Muscle layer of colon (tissue), 2 donors: ENCODE data around the gene HOXB2.

Experiments used
- H3K27ac ChIP-seq: one replicate; pipeline ENCODE4 v1.7.0; 2013; ENCODE audit warnings: low read depth, mild to moderate bottlenecking, low read length, moderate library complexity
- H3K27me3 ChIP-seq, 2 donors: one replicate each; pipeline ENCODE4 v1.7.0; 2013; ENCODE audit warnings: low read length in 2 of 2, mild to moderate bottlenecking in 2 of 2; ENCODE audit not compliant: insufficient read depth in 2 of 2, control insufficient read depth in 1 of 2
- H3K36me3 ChIP-seq: one replicate; pipeline ENCODE4 v1.7.0; 2013; ENCODE audit warnings: mild to moderate bottlenecking, low read length; ENCODE audit not compliant: insufficient read depth
- H3K4me1 ChIP-seq: one replicate; pipeline ENCODE4 v1.7.0; 2013; ENCODE audit warnings: mild to moderate bottlenecking, low read length; ENCODE audit not compliant: insufficient read depth
- H3K4me3 ChIP-seq, 2 donors: one replicate each; pipeline ENCODE4 v1.7.0; 2013; ENCODE audit warnings: low read length in 2 of 2, low read depth in 1 of 2, mild to moderate bottlenecking in 1 of 2, moderate library complexity in 1 of 2
- H3K9ac ChIP-seq: one replicate; pipeline ENCODE4 v1.7.0; 2013; ENCODE audit warnings: low read length
- H3K9me3 ChIP-seq: one replicate; pipeline ENCODE4 v1.7.0; 2013; ENCODE audit warnings: mild to moderate bottlenecking, low read length
- donor health status: abdominal sarcoma.
- donor health status: Adenocarcinoma of cecum.

HOXB2 gene

DNA sequence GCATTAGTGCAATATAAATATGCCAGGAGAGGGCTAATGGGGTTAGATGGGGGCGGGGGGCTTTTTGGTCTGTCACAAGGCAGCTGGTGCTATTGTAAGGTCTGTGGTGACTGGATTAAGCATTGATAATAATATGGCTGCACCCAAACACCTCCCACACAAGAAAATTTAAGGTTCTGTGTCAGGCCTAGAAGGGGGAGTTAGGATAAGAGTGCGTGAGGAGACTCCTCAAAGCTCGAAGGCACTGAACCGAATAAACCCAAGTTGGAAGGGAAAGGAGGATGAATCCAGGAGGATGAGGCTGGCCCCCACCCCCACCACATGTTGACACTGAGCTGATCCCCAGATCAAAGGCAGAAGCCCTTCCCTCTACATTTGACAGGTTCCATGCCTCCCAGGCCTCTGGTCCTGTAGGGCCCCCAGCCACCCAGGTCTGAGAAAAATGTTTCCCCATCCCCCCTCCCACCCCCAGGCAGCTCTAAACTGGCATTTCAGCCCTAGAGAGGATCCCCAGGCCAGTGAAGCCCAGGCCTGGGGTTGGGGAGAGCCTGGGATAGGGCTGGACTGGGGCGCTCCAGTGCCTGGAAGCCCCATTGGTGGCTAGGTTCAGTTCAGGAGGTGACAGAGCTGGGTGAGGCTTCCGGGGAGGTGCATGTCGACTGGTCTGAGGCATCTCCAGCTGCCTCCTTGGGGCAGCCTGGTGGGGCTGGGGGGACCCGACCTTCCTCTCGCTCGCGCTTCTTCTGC, 15.8 kb downstream of the HOXB2 start:
- H3K9ac ChIP-seq, result no peak overlapping the region
- no peak overlapping the region for H3K27ac ChIP-seq
- H3K36me3 ChIP-seq, result no peaks in the 10 kb centered on the region
- no peaks in the 10 kb centered on the region for H3K9me3 ChIP-seq
- H3K27me3 ChIP-seq, result no peaks in the 10 kb centered on the region
- H3K4me1 ChIP-seq, result no peaks in the 10 kb centered on the region
- H3K4me3 ChIP-seq, result no peak overlapping the region

DNA sequence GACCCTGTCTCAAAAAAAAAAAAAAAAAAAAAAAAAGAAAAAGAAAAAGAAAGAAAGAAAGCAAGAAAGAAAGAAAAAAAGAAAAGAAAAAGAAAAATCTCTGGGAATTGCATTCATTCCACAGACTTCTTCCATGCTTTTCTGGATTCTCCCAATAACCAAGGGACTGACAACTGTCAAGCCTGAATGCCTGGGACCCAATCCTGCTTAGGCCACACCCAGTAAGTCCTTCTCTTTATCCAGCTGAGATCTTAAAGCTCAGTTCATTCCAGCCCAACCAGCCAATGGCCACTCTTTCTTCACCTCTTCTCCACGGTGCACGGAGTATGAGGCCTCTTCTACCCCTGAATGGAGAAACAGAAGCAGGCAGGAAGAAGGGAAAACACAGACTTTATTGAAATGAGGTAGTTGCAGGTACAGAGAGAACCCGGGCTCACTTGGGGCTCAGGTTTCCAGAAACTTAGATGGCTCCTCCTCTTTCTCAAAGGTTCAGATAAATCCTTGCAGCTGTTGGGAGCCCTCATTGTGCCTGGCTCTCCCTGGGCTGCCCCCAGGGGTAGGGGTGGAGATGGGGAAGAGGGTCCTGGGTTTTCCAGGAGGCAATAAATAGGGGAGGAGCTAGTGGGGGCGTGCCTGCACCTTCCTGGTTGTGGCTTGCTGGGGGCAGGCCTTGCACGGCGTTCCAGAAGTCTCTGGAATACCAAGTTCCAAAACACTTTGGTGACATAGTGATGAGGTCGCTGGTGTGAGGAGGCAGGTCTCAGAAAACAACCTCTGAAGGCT, 16.6 kb downstream of the HOXB2 start:
- Histone ChIP-seq H3K9me3 (no peaks in the 10 kb centered on the region), H3K4me3 (no peak overlapping the region), H3K27me3 (no peaks in the 10 kb centered on the region), H3K36me3 (no peaks in the 10 kb centered on the region), H3K4me1 (peaks cover 4% of the 10 kb centered on the region), H3K27ac (no peak overlapping the region), H3K9ac (no peak overlapping the region)

DNA sequence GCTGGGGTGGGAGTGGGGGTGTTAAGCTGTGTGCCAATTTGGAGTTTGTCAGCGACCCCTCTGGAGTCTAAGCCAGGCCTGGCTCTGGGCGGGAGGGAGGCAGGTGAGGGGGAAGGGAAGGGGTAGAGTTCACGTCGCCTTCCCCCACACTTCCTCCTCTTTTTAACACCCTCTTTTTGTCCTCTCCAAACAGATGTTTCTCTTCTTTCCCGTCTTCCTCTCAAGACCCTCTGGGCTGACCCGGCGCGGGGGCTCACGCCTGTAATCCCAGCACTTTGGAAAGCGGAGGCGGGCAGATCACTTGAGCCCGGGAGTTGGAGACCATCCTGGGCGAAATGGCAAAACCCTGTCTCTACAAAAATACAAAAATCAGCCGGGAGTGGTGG, 17.4 kb downstream of the HOXB2 start:
- no peaks in the 10 kb centered on the region for H3K27me3 ChIP-seq
- H3K9me3 ChIP-seq, result no peaks in the 10 kb centered on the region
- H3K9ac ChIP-seq, result no peak overlapping the region
- no peaks in the 10 kb centered on the region for H3K36me3 ChIP-seq
- no peak overlapping the region for H3K4me3 ChIP-seq
- H3K27ac ChIP-seq, result no peak overlapping the region
- H3K4me1 ChIP-seq, result peaks cover 12% of the 10 kb centered on the region

DNA sequence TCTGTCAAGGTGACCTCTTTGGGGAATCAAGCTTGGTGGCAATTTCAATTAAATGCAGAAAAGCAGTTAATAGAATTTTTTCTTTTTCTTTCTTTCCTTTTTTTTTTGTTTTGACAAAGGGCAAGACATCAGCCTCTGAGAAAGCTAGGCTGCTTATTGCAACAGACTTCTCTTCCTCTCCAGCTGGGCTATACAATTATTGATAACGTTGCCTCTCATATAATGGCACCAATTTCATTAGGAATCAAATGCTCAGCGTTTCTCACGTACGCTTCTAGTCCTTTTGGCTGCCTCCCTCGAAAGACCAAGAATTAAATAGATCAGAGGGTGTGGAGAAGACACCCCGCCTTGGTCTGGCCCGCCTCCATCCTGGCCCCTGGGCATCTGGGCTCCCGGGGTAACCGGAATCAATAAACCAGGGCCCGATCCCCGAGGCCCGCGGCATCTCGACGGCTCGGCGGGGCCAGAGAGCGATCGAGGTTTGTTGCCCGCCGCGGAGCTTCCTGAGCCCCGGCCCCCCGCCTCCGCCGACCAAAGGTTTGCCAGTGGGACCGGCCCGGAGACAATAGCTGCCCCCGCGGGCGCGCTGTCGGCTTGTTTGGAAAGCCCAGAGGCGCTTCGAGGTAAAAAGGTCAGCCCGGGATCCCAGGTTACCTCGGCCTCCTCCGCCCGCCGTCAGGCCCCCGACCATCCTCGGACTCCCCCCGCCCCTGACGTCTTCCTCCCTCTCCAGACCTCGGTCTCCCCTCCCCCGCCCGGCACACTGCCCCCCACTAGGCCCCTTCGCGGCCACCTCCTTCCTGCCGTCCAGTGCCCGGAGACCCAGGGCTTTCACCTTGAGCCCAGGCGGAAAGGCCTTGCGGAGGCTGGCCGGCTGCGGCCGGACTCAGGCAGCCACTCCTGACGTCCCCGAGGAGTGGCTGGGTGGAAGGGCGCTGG, 18.0 kb downstream of the HOXB2 start:
- H3K9me3 ChIP-seq, result no peaks in the 10 kb centered on the region
- H3K36me3 ChIP-seq, result no peaks in the 10 kb centered on the region
- H3K4me1 ChIP-seq, result peaks cover 18% of the 10 kb centered on the region
- no peak overlapping the region for H3K4me3 ChIP-seq
- H3K27ac ChIP-seq, result no peak overlapping the region
- no peak overlapping the region for H3K9ac ChIP-seq
- no peaks in the 10 kb centered on the region for H3K27me3 ChIP-seq

DNA sequence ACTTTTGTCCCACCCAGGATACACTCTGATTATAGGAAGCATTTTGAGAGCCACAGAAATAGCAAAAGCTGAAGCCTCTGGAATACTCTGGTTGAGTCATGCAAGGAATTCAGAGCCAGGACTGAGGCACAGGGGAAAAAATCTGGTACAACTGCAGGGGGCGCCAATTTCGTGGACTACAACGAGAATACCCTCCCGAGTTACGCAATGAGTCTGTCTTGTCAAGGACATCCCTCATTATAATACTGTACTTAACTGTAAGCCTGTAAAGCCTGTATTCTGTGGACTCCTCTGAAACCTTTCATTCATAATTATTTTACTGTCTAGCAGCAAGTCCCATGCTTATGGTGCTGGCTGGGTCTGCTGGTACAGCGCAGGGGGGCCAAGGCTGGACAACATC, 21.9 kb downstream of the HOXB2 start:
- H3K4me1 ChIP-seq, result peaks cover 19% of the 10 kb centered on the region

DNA sequence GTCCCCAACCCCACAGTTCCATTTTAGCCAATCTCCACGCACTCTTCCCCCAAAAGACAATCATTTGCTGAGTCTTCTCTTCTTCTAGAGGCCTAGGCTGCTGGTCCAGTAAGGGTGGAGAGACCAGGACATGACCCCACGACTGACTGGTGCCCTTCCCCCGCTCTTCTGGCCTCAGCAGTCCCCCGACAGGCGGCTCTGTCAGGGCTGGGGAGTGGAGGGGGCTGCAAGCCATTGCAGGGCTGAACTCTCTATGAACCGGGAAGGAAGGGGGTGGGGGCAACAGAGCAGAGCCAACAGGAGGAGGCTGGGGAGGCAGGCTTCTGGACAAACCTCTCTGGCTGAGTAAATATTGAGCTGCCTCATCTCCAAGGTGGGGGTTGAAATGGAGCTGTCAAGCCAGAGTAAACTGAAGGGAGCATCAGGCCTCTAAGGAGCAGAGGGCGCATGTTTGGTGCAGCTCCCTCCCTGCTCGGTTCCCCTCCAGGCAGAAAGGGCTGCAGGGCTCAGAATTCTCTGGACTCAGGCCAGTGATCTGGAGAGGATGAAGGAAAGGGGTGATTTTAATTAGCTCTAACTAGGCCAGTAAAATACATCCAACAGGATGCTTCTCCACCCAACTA, 22.8 kb downstream of the HOXB2 start:
- Histone ChIP-seq H3K9ac (no peak overlapping the region), H3K27me3 (no peaks in the 10 kb centered on the region), H3K27ac (peak overlapping the region; percentile 87), H3K36me3 (no peaks in the 10 kb centered on the region), H3K4me3 (no peak overlapping the region), H3K9me3 (no peaks in the 10 kb centered on the region), H3K4me1 (peaks cover 19% of the 10 kb centered on the region)

More for the DNA sequence above, 21.9 kb downstream of the HOXB2 start:
- H3K9me3 ChIP-seq, result no peaks in the 10 kb centered on the region
- H3K27me3 ChIP-seq, result no peaks in the 10 kb centered on the region
- H3K36me3 ChIP-seq, result no peaks in the 10 kb centered on the region
- H3K27ac ChIP-seq, result no peak overlapping the region
- no peak overlapping the region for H3K4me3 ChIP-seq
- no peak overlapping the region for H3K9ac ChIP-seq

DNA sequence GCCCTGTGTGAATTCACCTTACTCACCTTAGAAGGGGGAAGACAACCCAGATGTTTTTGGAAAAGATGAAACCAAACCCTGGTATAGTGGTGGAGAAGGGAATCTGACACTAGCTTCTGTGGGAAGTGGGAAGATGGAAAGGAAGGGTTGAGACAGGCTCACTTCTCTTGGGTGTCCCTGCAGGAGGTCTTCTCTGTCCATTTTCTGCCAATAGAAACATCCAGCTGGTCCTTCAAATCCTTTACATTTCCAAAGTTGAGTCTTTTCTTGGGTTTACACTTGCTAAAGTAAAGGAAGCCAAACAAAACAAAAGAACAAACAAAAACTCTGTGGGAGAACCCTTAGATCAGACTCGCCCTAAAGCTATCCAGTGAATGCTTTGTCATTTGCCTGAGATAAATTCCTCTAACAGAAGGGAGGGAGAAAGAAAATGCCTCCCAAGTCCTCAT, 24.3 kb downstream of the HOXB2 start:
- H3K4me3 ChIP-seq, result no peak overlapping the region
- H3K4me1 ChIP-seq, result peaks cover 19% of the 10 kb centered on the region
- no peaks in the 10 kb centered on the region for H3K9me3 ChIP-seq
- H3K27ac ChIP-seq, result no peak overlapping the region
- no peaks in the 10 kb centered on the region for H3K27me3 ChIP-seq
- H3K9ac ChIP-seq, result no peak overlapping the region
- no peaks in the 10 kb centered on the region for H3K36me3 ChIP-seq

DNA sequence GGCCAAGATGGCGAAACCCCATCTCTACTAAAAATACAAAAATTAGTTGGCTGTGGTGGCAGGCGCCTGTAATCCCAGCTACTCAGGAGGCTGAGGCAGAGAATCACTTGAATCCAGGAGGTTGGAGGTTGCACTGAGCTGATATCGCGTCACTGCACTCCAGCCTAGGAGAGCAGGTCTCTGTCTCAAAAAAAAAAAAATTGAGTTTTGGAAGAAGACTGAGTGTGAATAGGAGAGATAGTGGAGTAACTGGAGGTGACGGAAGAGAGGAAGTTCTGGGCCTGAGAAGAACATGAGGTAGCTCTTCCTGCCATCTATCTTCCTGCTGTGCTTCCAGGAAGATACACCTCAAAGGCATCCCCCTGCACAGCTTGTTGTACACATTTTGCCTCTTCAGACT, 25.5 kb downstream of the HOXB2 start:
- H3K27me3 ChIP-seq, result no peaks in the 10 kb centered on the region
- peaks cover 19% of the 10 kb centered on the region for H3K4me1 ChIP-seq
- H3K27ac ChIP-seq, result no peak overlapping the region

DNA sequence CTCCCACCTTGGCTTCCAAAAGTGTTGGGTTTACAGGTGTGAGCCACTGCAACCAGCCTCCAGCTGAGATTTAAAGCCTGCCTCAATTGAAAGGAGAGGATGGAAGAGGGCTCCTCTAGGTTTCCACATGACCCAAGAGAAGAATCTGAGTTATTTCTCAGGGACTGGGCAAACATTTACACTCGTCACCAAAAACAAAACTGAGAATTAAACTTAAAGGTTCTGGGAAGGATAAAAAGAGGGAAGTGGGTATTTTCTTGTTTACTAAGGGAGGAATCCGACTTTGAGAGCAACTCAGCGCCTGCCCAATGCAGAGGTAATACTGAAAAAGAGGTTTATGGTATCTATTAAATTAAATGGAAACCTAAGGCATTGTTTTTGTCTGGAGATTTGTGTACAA, 27.4 kb downstream of the HOXB2 start:
- Histone ChIP-seq H3K4me3 (no peak overlapping the region), H3K27me3 (no peaks in the 10 kb centered on the region), H3K36me3 (no peaks in the 10 kb centered on the region)

More for the DNA sequence above, 25.5 kb downstream of the HOXB2 start:
- Histone ChIP-seq H3K9ac (no peak overlapping the region), H3K9me3 (no peaks in the 10 kb centered on the region), H3K4me3 (no peak overlapping the region), H3K36me3 (no peaks in the 10 kb centered on the region)

DNA sequence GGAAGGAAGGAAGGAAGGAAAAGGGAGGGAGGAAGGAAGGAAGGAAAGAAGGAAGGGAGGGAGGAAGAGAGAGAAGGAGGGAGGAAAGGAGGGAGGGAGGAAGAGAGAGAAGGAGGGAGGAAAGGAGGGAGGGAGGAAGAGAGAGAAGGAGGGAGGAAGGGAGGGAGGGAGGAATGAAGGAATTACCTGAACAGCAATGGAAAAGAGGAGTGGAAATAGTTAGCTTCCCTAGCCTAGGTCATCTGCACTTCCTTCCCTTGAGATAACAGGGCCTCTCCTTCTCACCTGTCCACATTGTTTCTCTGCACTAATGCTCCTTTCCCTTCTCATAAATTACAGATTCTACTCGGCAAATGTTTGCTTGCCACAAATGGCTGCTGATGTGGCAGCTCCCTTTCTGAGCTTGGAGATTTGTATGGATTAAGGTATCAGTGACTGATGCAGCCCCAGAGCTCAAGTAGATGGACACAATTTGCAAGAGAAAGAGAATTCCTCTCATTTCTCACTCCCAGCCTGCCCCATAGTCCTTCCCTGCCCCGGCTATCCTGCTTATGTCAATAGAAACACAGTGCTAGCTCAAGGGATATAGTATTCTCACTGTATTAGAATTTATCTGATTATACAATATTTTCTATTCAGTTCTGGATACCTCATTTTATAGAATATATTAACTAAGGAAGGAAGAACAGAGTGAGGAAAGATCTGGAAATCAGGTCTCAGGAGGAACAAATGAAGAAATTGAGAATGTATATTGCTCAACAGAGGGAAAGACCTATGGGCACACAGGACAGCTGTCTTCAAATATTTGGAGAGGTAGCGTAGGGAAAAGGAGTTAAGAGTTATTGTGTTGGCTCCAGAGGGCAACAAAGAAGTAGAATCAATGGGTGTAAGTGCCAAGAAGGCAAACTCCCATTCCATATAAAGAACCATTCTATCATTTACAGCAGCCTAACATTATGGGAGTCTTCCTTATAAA, 28.7 kb downstream of the HOXB2 start:
- Histone ChIP-seq H3K4me3 (no peak overlapping the region), H3K27me3 (no peaks in the 10 kb centered on the region), H3K36me3 (no peaks in the 10 kb centered on the region), H3K27ac (no peak overlapping the region), H3K9me3 (no peaks in the 10 kb centered on the region), H3K9ac (no peak overlapping the region), H3K4me1 (peaks cover 6% of the 10 kb centered on the region)

More for the DNA sequence above, 27.4 kb downstream of the HOXB2 start:
- H3K27ac ChIP-seq, result no peak overlapping the region
- no peaks in the 10 kb centered on the region for H3K9me3 ChIP-seq
- H3K4me1 ChIP-seq, result peaks cover 13% of the 10 kb centered on the region
- no peak overlapping the region for H3K9ac ChIP-seq
